LNCAP (cell line): ENCODE results near the gene KMT2A.

Experiments
- TF ChIP-seq, protein P1 (sequence below): fragments of 450-650 bp; IDR thresholded peaks from 2 replicates; pipeline ENCODE4 v1.5.1; 2017; ENCODE audit warnings: mild to moderate bottlenecking

KMT2A gene

GRCh38 chr11:118521892-118522311 is 85.6 kb downstream of the KMT2A start:
- TF ChIP-seq, protein P1, sequence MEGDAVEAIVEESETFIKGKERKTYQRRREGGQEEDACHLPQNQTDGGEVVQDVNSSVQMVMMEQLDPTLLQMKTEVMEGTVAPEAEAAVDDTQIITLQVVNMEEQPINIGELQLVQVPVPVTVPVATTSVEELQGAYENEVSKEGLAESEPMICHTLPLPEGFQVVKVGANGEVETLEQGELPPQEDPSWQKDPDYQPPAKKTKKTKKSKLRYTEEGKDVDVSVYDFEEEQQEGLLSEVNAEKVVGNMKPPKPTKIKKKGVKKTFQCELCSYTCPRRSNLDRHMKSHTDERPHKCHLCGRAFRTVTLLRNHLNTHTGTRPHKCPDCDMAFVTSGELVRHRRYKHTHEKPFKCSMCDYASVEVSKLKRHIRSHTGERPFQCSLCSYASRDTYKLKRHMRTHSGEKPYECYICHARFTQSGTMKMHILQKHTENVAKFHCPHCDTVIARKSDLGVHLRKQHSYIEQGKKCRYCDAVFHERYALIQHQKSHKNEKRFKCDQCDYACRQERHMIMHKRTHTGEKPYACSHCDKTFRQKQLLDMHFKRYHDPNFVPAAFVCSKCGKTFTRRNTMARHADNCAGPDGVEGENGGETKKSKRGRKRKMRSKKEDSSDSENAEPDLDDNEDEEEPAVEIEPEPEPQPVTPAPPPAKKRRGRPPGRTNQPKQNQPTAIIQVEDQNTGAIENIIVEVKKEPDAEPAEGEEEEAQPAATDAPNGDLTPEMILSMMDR = no peak

DNA sequence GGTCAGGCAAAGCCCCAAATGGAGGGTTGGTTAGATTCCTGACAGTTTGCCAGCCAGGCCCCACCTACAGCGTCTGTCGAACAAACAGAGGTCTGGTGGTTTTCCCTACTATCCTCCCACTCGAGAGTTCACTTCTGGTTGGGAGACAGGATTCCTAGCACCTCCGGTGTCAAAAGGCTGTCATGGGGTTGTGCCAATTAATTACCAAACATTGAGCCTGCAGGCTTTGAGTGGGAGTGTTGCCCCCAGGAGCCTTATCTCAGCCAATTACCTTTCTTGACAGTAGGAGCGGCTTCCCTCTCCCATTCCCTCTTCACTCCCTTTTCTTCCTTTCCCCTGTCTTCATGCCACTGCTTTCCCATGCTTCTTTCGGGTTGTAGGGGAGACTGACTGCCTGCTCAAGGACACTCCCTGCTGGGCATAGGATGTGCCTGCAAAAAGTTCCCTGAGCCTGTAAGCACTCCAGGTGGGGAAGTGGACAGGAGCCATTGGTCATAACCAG is 86.3 kb downstream of the KMT2A start:
- TF ChIP-seq, protein P1 = peak; percentile 67

DNA sequence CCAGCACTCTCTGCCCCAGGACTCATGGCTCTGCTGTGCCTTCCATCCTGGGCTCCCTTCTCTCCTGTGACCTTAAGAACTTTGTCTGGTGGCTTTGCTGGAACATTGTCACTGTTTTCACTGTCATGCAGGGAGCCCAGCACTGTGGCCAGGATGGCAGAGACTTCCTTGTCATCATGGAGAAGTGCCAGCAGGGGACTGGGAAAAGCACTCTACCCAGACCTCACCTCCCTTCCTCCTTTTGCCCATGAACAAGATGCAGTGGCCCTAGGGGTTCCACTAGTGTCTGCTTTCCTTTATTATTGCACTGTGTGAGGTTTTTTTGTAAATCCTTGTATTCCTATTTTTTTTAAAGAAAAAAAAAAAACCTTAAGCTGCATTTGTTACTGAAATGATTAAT is 88.1 kb downstream of the KMT2A start:
- TF ChIP-seq, protein P1 = no peak

DNA sequence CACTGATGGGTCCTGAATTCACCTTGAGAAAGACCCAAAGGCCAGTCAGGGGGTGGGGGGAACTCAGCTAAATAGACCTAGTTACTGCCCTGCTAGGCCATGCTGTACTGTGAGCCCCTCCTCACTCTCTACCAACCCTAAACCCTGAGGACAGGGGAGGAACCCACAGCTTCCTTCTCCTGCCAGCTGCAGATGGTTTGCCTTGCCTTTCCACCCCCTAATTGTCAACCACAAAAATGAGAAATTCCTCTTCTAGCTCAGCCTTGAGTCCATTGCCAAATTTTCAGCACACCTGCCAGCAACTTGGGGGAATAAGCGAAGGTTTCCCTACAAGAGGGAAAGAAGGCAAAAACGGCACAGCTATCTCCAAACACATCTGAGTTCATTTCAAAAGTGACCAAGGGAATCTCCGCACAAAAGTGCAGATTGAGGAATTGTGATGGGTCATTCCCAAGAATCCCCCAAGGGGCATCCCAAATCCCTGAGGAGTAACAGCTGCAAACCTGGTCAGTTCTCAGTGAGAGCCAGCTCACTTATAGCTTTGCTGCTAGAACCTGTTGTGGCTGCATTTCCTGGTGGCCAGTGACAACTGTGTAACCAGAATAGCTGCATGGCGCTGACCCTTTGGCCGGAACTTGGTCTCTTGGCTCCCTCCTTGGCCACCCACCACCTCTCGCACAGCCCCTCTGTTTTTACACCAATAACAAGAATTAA is 88.6 kb downstream of the KMT2A start:
- TF ChIP-seq, protein P1 = no peak

DNA sequence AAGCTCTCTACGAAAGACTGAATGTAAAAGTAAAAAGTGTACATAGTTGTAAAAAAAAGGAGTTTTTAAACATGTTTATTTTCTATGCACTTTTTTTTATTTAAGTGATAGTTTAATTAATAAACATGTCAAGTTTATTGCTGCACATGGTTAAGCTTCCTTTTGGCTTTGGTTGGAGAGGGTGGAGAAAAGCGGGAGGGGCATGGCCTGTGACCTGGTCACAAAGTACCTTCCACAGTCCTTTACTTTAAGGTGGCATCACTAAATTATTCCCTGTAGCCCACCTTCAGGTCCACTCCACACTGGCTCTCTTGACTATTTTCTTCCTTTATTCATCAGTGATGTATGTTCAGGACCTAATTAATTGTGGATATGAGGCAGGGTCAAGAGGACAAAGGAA is 90.4 kb downstream of the KMT2A start:
- TF ChIP-seq, protein P1 = no peak

DNA sequence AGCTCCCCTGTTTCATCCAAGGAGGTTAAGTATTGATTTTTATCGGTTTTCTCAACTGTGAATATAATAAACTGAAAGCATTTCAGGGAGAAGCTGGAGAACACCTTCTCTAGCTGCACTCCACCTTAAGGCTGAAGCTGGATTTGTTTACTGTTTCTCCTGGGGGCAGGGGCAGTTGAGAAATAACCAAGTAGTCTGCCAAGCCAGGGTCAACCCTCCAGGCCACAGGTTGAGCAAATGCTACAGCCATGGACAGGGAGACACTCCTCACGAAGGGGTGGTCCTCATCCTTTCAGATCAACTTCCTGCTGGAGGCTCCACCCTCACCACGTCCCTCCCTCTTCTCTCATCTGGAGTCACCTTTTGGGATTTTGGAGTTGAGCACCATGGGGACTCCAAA is 90.8 kb downstream of the KMT2A start, which contains the start of gene TTC36:
Gene TTC36, plus strand, starts transcription at position 366 of the 400 bp plus-strand sequence. Its CDS starts 21 bp downstream, at position 387.
- TF ChIP-seq, protein P1 = no peak

DNA sequence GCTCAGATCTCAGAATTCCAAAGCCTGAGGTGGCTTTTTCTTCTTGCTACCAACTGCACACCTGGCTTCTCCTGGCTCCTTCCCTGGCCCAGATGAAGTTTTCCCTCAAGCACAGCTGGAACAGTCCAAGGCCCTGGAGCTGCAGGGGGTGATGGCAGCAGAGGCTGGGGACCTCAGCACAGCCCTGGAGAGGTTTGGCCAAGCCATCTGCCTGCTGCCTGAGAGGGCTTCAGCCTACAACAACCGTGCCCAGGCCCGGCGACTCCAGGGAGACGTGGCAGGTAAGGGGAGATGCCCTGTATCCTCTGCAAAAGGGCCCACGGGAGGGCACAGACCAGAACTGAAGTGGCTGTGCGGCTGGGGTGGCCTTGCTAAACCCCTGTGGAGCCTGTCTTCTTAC is 92.2 kb downstream of the KMT2A start:
- TF ChIP-seq, protein P1 = no peak
